Measurements from ENCODE around the gene MLLT1.

MLLT1 gene

DNA sequence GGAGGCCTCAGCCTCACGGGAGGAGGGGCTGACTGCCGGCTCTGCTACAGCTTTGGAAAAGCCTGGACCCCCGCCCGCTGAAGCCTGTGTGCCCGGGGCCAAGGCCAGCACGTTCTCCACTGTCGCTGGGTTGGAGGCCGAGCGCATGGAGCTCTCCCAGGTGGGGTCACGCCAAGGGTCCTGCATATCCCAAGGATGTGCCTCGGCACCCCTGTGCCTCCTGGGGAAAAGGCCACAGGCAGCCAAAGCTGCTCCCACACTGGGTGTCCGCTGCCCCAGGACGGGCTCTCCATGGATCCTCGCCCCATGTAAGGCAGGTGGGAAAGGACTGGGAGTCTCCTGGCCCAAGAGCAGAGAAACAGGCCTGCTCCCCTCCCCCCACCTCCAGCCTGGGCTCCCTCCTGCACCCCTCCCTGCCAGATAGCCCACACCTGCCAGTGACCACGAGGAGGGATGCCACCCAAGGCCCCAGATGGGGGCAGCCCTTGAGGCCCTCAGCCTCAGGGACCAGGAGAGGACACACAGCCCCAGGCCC is 64.0 kb downstream of the MLLT1 start:
- no peak overlapping the region for H3K4me3 ChIP-seq (ENCODE audit: control insufficient read depth, low read depth, low read length)
- DNase-seq (ENCODE audit: low read depth): no peak
- TF ChIP-seq, protein P1, sequence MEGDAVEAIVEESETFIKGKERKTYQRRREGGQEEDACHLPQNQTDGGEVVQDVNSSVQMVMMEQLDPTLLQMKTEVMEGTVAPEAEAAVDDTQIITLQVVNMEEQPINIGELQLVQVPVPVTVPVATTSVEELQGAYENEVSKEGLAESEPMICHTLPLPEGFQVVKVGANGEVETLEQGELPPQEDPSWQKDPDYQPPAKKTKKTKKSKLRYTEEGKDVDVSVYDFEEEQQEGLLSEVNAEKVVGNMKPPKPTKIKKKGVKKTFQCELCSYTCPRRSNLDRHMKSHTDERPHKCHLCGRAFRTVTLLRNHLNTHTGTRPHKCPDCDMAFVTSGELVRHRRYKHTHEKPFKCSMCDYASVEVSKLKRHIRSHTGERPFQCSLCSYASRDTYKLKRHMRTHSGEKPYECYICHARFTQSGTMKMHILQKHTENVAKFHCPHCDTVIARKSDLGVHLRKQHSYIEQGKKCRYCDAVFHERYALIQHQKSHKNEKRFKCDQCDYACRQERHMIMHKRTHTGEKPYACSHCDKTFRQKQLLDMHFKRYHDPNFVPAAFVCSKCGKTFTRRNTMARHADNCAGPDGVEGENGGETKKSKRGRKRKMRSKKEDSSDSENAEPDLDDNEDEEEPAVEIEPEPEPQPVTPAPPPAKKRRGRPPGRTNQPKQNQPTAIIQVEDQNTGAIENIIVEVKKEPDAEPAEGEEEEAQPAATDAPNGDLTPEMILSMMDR (IDR thresholded peaks at IDR 0.05; ENCODE audit: control insufficient read depth, insufficient read depth, low read depth, low read length, missing control alignments): no peak

DNA sequence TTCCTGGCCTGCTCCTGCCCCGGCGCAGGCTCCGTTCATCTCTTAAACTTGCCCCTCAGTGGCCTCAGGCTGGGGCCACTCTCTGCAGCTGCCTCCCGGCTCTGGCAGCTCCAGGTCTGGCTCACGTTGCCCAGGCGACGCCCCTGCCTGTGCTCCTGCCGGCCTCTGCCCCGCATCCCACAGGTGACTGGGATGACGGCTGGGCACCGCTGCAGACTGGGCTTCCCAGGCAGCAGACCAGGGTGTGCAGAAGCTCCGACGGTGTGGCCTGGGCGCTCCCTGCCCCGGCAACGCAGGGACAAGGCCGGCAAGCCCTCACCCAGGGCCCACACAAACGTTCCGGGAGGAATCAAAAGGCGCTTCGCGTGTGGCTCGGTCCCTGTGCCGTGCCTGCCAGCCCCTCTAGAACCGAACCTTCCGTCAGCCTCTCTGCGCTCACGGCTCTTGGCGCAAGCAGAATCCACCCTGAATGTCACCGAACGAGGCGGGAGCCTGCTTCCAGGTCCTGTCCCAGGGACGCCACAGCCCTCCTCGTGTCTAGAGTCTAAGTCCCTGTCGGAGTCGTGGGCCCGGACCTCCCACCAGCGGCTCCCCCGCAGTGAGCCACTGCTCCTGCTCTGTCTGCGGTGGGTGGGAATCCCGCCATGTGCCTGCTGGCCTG is 64.8 kb downstream of the MLLT1 start:
- no peak for DNase-seq (ENCODE audit: low read depth)
- TF ChIP-seq, protein P1 (IDR thresholded peaks at IDR 0.05; ENCODE audit: control insufficient read depth, insufficient read depth, low read depth, low read length, missing control alignments): no peak
- no peak overlapping the region for H3K4me3 ChIP-seq (ENCODE audit: control insufficient read depth, low read depth, low read length)

DNA sequence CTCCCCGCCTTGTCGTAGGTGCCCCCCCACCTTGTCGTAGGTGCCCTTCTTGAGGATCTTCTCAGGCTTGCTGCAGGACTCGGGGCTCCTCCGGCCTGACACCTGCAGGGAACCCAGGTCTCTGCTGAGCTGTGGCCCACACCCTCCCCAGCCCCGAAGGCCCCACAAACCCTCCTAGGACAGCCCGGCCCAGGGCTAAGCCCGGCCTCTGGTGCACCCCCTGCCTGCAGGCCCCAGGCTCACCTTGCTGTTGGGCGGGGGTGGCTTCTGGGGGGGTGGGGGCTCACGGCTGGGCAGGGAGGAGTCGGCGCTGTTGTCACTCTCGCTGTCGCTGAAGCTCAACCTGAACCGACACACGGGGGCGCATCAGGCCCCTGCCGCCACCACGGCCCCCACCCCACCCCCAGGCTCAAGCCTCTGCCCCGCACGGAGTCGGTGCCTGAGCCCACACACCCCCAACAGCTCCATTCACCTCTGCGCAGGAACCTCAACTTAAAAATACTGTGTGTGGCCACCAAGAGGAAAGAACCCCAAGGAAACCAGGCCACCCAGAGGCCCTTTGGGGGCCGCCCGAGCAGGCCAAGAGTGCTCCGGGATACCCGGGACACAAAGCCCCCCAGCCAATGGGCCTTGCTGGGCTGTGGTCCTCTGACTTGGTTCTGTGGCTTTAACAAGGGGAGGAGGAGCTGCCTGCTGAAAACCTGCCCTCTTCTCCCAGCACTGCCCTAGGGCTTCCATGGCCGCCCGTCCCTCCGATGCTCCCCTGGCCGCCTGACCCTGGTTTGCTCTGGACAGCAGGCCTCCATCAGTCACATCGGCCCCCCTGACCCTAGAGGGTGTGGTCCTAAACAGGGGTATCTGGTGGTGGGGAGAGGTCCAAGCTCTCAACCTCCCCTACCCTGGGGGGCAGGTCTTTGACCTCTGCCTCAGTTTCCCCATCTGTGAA is 65.8 kb downstream of the MLLT1 start:
- TF ChIP-seq, protein P1 (IDR thresholded peaks at IDR 0.05; ENCODE audit: control insufficient read depth, insufficient read depth, low read depth, low read length, missing control alignments): no peak

DNA sequence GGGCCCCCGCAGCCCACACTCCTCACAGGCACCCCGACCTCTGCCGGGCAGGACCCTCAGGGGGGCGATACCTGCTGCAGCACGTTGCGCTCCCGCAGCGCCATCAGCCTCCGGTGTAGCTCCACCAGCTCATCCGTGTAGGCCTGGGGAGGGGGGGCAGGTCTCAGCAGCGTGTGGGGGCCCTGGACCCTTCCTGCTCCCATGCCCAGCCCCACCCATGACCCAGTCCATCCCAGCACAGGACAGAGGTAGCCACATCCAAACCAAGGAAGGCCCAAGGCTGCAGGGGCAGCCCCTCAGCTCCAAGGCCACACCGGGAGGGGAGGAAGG is 66.5 kb downstream of the MLLT1 start:
- no peak overlapping the region for H3K4me3 ChIP-seq (ENCODE audit: control insufficient read depth, low read depth, low read length)
- TF ChIP-seq, protein P1 (IDR thresholded peaks at IDR 0.05; ENCODE audit: control insufficient read depth, insufficient read depth, low read depth, low read length, missing control alignments): no peak
- DNase-seq (ENCODE audit: low read depth): no peak

More for the DNA sequence above, 65.8 kb downstream of the MLLT1 start:
- H3K4me3 ChIP-seq (ENCODE audit: control insufficient read depth, low read depth, low read length): no peak overlapping the region
- DNase-seq (ENCODE audit: low read depth): no peak

DNA sequence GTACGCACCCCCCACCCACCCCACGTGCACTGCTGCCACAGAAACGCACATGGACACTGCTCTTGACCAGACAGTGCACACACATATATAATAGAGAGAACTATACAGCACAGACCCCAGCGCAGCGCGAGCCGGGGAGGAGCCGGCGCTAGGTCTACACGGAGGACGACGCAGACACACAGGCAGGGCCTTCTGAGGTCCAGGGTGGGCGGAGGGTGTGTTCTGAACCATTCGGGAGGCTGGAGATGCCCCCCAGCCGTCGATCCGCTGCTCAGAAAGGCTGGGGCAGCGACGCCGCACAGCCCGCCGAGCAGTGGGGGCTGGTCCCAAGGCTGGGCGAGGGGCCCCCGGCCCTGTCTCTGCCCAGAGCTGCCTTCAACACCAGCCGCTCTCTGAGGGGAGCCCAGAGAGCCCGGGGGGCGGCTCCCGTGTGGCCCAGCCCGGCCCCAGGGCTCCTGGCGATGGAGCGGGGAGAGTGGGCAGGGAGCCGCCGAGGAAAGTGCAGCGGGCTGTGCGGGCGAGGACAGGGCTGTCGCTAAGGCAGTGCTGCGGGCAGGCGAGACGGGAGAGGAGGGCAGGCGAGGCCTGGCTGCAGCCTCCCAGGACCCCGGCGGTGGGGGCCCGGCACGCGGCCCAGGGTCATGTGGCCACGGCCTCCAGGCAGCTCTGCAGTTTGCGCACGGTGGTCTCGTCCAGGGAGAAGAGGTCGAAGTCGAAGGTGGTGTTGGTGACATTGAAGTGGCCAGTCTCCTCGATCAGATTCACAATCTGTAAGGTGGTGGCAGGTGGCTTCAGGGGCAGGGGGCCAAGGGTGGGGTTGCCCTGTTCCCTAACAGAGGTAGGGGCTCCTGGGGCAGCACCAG is 67.1 kb downstream of the MLLT1 start:
- TF ChIP-seq, protein P1 (IDR thresholded peaks at IDR 0.05; ENCODE audit: control insufficient read depth, insufficient read depth, low read depth, low read length, missing control alignments): no peak
- DNase-seq (ENCODE audit: low read depth): no peak
- no peak overlapping the region for H3K4me3 ChIP-seq (ENCODE audit: control insufficient read depth, low read depth, low read length)
